Measurements from ENCODE around the gene ANKRD55.

GRCh38 chr5:56215019-56215830 is 17.9 kb downstream of the ANKRD55 start:
- TF ChIP-seq SIN3A (IDR thresholded peaks at IDR 0.05; ENCODE audit: borderline replicate concordance, insufficient read depth, low read length) (no peak), REST (IDR thresholded peaks at IDR 0.05; ENCODE audit: insufficient read depth in 1 of 2, low read depth in 2 of 2, low read length in 2 of 2) (no peak), TAF1 (IDR thresholded peaks at IDR 0.05; ENCODE audit: borderline replicate concordance, insufficient read depth, low read length) (no peak), POLR2AphosphoS5 (IDR thresholded peaks at IDR 0.05; ENCODE audit: low read depth, low read length) (no peak), FOXP2 (optimal IDR thresholded peaks at IDR 0.05; ENCODE audit: borderline replicate concordance, extremely low read depth, extremely low read length, insufficient read depth) (no peak)
